Chondrocyte (in vitro differentiated cells): ENCODE measurements around the gene SNPH. TPM values are rescaled to one million over a fixed set of nuclear protein-coding genes. Genes with fewer than 3 reads are reported as not detected.

Experiments used
- DNase-seq: peaks from one replicate; pipeline ENCODE4 v3.0.0; 2021; ENCODE audit warnings: mixed read lengths, low spot score
- H3K27ac Mint-ChIP-seq: one replicate; pipeline ENCODE4 v1.8.0; 2021; ENCODE audit warnings: mild to moderate bottlenecking, moderate library complexity, mixed read lengths; ENCODE audit not compliant: unreplicated experiment
- H3K27me3 Mint-ChIP-seq: 2 replicates; pipeline ENCODE4 v1.8.0; 2021; ENCODE audit warnings: low read depth, mixed read lengths
- H3K36me3 Mint-ChIP-seq: 2 replicates; pipeline ENCODE4 v1.8.0; 2021; ENCODE audit warnings: low read depth, mixed read lengths
- H3K4me1 Mint-ChIP-seq: 2 replicates; pipeline ENCODE4 v1.8.0; 2021; ENCODE audit warnings: low read depth, mild to moderate bottlenecking, mixed read lengths
- H3K4me3 Mint-ChIP-seq: one replicate; pipeline ENCODE4 v1.8.0; 2021; ENCODE audit warnings: mild to moderate bottlenecking, moderate library complexity, mixed read lengths; ENCODE audit not compliant: unreplicated experiment
- H3K9me3 Mint-ChIP-seq: 2 replicates; pipeline ENCODE4 v1.8.0; 2021; ENCODE audit warnings: low read depth, mixed read lengths
- total RNA-seq: library from RNA; stranded (reverse); gene quantifications from 3 replicates; pipeline ENCODE4 v1.2.1, GENCODE V29; 2021
- TF ChIP-seq, protein P1 (sequence below): fragments of 200-600 bp; sonication (generic); IDR thresholded peaks from 2 replicates; pipeline ENCODE4 v1.5.0; 2021; ENCODE audit warnings: antibody characterized with exemption, mild to moderate bottlenecking, moderate library complexity

Gene SNPH
- total RNA-seq, 1 donor from 2014 or later = 12.8 TPM

DNA sequence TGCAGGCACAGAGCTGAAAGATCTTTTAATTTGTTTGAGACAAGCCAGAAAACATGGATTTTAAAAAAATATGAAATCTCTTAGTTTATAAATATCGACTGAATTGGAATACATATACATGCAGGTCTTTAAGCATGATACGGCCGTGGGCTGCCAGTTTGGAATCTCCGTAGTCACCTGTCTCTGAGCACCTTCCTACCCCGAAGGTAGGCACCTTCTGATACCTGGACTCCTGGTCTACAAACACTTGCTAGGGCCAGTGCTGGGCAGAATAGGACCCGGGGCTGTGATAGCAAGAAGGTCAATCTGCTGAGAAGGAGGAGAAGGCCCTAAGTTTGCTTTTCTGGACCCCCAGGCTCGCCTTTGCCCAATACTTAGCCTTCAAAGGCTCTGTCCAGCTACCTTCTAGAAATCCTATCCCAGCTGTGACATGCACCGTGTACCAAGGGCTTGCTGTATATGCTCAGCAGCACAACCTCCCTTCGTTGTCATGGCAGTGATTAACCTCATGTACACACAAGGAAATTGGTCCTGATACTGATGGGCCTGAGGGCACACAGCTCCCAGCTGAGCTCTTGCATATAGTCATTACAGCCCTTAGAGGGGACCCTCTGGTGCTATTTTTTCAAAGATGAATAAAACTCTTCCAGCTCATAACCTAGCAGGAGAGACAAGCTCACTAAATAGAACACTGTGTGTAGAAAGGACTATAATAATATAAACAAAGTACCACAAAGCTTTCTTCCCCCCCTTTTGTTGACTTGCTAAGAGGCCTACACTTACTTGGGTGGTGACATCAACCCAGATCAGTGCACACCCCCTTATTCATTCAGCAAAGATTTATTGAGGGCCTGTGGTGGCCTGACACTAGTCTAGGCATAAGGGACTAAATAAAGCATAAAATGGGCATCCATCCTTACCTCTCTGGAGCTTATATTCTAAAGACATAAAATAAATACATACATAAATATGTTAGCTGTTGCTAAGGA, 17.7 kb downstream of the SNPH start:
- TF ChIP-seq, protein P1, sequence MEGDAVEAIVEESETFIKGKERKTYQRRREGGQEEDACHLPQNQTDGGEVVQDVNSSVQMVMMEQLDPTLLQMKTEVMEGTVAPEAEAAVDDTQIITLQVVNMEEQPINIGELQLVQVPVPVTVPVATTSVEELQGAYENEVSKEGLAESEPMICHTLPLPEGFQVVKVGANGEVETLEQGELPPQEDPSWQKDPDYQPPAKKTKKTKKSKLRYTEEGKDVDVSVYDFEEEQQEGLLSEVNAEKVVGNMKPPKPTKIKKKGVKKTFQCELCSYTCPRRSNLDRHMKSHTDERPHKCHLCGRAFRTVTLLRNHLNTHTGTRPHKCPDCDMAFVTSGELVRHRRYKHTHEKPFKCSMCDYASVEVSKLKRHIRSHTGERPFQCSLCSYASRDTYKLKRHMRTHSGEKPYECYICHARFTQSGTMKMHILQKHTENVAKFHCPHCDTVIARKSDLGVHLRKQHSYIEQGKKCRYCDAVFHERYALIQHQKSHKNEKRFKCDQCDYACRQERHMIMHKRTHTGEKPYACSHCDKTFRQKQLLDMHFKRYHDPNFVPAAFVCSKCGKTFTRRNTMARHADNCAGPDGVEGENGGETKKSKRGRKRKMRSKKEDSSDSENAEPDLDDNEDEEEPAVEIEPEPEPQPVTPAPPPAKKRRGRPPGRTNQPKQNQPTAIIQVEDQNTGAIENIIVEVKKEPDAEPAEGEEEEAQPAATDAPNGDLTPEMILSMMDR = no peak
- Mint-ChIP-seq H3K36me3 (peaks cover 8% of the 10 kb centered on the region), H3K27ac (no peak overlapping the region), H3K4me3 (no peak overlapping the region), H3K27me3 (no peaks in the 10 kb centered on the region), H3K9me3 (no peaks in the 10 kb centered on the region), H3K4me1 (peaks cover 4% of the 10 kb centered on the region)
- DNase-seq = no peak

DNA sequence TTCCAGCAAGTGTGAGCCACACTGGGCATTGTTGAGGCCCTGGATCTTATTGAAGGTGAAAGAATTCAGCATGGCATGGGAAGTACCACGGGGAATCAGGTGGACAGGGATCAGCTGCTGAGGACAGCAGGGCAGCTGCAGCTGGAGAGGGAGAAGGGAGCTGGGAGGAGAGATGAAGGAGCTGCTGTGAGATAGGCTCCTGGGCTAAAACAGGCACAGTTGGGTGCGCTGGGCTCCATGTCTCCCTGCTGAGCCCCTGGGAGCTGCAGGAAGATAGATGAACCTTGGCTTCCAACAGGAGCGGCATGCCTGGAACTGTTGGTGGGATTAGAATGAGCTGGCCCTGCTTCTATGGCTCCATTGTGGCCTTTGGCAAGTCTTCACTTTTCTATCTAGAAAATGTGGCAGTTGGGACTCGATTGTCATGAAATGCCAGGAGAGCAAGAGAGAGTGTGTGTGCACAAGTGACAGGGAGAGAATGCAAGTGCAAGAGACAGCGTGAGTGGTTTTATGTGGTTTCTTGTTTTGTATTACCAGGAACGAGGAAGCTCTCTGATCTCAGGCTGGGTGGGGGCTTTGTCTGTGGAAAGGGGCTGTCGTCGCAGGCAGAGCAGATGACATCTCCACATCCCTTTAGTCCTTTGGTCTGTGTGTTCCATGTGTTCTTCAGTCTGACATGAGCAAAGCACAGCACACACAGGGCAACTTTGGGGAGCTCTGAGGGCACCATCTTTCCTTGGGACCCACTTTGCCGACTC, 20.4 kb downstream of the SNPH start:
- H3K27ac Mint-ChIP-seq = no peak overlapping the region
- no peaks in the 10 kb centered on the region for H3K9me3 Mint-ChIP-seq
- DNase-seq = no peak
- peaks cover 6% of the 10 kb centered on the region for H3K36me3 Mint-ChIP-seq
- H3K27me3 Mint-ChIP-seq = no peaks in the 10 kb centered on the region
- TF ChIP-seq, protein P1 = no peak
- no peak overlapping the region for H3K4me3 Mint-ChIP-seq
- H3K4me1 Mint-ChIP-seq = peaks cover 5% of the 10 kb centered on the region

DNA sequence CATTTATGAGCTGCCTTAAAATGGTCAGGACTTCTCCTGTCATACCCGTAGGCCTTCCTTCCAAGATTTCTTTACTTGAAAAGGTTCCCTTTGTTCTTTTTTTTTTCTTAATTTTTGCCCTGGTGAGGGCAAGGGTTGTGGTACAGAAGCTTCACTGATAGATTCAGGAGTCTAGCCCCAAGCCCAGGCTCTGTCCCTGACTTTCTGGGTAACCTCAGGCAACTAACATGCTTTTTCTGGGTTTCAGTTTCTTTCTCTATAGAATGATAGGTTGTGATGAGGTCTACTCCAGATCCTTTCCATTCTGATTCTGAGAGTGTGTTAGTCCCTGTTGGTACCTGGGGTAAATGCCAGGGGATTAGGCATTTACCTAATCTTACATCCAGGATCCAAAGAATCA, 21.2 kb downstream of the SNPH start:
- Mint-ChIP-seq H3K4me3 (no peak overlapping the region), H3K27me3 (no peaks in the 10 kb centered on the region), H3K36me3 (peaks cover 6% of the 10 kb centered on the region), H3K9me3 (no peaks in the 10 kb centered on the region), H3K4me1 (peaks cover 5% of the 10 kb centered on the region), H3K27ac (no peak overlapping the region)
- DNase-seq = no peak
- TF ChIP-seq, protein P1 = no peak

DNA sequence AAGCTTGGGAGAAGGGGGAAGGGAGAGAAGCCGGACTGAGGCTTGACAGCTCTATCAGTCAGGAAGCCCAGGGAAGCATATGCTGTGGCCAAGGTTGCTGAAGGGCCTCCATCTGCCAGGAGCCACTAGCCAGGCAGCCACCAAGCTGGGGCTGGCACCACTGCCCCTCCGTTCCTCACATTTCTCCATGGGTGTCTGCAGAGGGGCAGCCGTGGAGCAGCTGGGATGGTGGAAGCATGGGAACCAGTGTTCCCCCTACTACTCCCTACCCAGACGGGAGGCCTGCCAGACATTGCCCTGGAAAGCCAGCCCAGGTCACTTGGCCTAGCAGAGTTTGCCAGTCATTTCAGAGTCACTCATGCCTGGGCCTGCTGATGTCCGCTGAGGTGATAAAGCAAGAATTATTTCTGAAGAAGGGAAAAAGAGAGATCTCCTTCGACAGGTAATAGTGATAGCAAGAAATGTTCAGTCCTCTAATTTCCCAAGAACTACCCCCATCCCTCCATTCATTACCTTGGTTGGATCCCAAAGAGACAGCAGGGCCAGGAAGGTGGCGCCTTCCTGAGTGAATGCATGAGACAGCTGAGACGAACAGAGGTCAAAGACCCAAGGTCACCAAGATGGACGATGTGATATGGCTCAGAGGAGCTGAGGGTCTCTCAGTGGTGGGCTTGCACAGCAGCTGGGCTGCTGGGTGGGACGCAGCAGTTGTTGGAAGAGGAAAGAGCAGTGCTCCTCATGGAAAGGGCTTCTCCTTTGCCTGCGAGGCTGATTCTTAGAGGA, 21.9 kb downstream of the SNPH start:
- no peak for DNase-seq
- Mint-ChIP-seq H3K4me1 (peaks cover 5% of the 10 kb centered on the region), H3K36me3 (peaks cover 6% of the 10 kb centered on the region), H3K27me3 (no peaks in the 10 kb centered on the region), H3K4me3 (no peak overlapping the region), H3K9me3 (no peaks in the 10 kb centered on the region), H3K27ac (no peak overlapping the region)
- TF ChIP-seq, protein P1 = no peak
